Activated T-cell treated with anti-CD3 and anti-CD28 coated beads for 24 hours (primary cell): ENCODE data around the gene CDCA3.
A peak's percentile ranks its signal among the peaks of the same experiment; 100 is the strongest.

Source experiments
- DNase-seq: peaks from one replicate; pipeline ENCODE4 v3.0.0-alpha.2; 2020; ENCODE audit warnings: low read depth

CDCA3 gene

GRCh38 chr12:6852651-6853354 is 1.7 kb upstream of the CDCA3 start:
- peak; percentile 71 for DNase-seq

GRCh38 chr12:6851921-6852650 is 1.0 kb upstream of the CDCA3 start, which contains the start of gene USP5:
TSS of gene USP5 (plus strand) at chr12:6852150. CDS start at chr12:6852180, 30 bp downstream.
- peak; percentile 96 for DNase-seq

GRCh38 chr12:6850796-6851152 is 312 bp downstream of the CDCA3 start:
- DNase-seq: no peak

DNA sequence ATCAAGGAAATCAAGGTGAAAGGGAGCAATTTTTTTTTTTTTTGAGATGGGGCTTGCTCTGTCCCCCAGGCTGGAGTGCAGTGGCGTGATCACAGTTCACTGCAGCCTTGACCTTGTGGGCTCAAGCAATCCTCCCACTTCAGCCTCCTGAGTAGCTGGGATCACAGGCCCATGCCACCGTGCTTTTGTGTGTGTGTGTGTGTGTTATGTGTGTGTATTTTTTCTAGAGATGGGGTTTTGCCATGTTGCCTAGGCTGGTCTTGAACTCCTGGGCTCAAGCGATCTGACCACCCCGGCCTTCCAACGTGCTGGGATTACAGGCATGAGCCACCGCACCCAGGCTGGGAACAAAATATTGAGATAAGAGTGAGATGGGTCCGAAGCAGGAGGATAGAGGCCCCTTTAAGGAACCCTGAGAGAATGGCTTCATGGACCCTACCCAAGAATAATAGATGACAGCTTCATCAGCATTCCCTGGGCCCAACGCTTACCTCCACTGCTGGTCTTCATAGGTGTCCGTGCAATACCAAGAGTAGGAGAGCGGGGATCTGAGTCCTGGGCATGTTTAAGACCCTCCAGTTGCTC is 1.0 kb downstream of the CDCA3 start:
- no peak for DNase-seq

- no peak for DNase-seq
These were observed 1.7 kb downstream of the CDCA3 start for GRCh38 chr12:6849427-6849826.

DNA sequence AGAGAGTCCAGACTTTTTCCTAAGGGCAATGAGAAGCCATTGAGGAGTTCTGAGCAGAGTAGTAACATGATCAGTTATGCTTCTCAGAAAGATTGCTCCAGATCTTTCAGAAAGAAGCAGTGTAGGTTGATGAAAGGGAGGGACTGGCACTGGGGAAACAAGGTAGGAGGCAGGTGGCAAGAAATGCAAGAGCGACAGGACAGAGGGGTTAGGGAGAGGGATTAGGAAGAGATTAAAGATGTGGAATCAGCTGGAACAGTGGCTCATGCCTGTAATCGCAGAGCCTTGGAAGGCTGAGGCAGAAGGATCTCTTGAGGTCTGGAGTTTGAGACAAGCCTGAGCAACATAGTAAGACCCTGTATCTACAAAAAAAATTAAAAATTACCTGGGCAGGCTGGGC is 3.4 kb downstream of the CDCA3 start:
- DNase-seq: no peak

DNA sequence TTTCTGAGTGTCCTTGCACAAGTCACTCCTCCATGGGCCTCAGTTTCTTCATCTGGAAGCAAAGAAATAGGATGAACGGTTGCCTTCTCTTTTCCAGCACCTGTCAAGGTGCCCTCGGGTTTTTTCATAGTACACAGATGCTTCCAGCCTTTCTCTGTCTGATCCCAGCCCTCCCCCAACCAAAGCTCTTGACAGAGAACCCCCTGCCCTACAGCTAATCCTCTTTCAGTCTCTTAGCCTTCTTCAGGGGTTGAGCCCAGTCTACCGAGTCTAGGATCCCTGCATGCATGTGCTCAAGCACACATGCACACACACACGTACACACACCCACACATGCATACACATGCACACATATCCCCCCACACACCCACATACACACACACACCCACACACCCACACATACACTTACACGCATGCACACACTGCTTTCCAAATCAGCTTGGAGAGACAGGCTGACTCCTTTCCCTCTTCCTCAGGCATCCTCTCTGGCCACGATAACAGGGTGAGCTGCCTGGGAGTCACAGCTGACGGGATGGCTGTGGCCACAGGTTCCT is 4.7 kb downstream of the CDCA3 start:
- DNase-seq: no peak

GRCh38 chr12:6845395-6845794 is 5.7 kb downstream of the CDCA3 start:
- DNase-seq: no peak

GRCh38 chr12:6843118-6843902 is 7.8 kb downstream of the CDCA3 start:
- no peak for DNase-seq

DNA sequence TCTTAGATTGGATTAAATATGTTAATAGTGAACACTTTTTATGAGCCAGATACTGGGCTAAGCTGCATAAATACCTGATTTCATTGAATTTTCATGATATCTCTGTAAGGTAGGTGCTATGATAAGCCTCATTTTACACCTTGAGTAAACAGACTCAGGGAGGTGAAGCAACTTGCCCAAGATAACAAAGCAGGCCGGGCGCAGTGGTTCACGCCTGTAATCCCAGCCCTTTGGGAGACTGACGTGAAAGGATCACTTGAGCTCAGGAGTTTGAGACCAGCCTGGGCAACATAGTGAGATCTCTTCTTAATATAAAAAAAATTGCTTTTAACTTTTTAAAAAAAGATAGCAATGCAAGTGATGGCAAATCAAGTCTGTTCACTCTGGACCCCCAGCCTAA is 9.0 kb downstream of the CDCA3 start:
- no peak for DNase-seq

GRCh38 chr12:6840761-6841515 is 10.1 kb downstream of the CDCA3 start, which contains the start of gene GNB3:
TSS of gene GNB3 (plus strand) at chr12:6840925. CDS start at chr12:6841288, 363 bp downstream.
- no peak for DNase-seq

DNA sequence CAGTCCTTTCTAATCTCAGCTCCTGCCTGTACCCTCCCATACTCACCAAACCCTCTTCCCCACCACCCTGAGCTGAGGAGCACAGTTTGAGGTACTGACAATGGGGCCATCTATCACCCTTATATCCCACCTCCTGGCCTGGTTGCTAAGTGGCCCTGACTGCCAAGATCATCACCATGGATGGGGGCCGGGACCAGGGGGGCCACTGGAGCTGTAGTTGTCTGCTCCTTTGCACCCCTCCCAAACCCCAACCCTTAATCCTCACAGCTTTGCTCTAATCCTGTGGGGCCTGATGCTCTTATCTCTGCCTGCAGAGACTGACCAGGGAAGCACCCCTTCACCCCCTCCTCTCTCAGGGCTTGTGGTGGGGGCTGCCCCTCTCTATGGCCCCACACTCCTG is 10.8 kb downstream of the CDCA3 start:
- DNase-seq: no peak

- DNase-seq: no peak
These were observed 11.4 kb downstream of the CDCA3 start for GRCh38 chr12:6839482-6840201.

DNA sequence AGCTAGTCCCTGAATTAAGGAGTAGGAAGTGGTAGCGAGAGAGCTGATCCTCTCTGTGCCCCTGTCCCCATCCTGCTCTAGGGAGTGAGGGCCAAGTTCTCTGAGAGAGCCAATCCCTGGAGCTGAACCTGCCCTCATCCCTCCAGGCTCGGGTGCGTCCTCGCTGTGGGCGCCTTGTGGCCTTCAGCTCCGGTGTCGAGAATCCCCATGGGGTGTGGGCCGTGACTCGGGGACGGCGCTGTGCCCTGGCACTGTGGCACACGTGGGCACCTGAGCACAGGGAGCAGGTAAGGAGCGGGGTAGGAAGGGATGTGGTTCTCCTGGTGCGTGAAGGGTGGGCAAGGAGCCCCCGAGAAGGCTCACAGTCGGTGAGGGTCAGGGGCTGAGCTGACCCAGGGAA is 12.2 kb downstream of the CDCA3 start:
- DNase-seq: no peak

DNA sequence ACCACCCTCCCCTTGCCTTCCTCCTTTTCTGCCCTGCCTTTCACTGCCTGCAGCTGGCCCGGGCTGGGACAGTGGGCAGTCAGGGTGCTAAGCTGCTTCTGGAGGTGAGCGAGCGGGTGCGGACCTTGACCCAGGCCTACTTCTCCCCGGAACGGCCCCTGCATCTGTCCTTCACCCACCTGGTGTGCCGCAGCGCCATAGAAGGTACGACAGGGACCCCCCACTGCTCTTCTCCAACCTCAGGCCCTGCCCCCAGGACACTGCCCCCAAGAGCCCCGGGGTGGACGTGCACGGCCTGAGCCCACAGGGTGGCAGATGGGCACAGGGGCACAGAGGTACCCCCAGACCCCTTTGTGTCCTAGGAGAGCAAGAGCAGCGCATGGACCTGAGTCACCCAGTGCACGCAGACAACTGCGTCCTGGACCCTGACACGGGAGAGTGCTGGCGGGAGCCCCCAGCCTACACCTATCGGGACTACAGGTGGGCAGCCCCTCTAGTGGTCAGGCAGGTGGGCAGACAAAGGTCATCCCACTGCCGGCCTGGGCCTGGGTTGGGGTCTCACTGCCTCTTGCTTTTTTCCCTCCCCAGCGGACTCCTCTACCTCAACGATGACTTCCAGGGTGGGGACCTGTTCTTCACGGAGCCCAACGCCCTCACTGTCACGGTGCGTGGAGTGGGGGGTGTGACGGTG is 13.6 kb downstream of the CDCA3 start:
- DNase-seq: no peak

DNA sequence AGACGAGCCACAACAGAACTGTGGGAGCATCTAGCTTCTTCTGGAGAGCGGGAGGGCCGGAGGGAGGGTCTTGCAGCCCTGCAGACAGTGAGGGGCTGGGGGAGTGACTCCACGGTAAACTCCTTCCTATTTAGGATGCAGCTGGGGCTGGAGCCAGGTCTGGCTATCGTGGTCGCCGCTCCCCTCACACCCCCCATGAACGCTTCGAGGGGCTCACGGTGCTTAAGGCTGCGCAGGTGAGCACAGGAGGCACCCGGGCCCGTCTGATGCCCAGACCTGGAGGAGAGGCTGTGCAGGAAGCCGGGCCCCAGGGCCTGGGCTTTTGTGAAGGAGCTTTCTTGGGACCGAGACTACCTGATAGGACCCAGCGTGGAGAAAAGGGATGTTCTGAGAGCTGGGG is 14.2 kb downstream of the CDCA3 start:
- DNase-seq: no peak

- DNase-seq: no peak
These were observed 16.2 kb downstream of the CDCA3 start for GRCh38 chr12:6834873-6835272.

- no peak for DNase-seq
These were observed 16.8 kb downstream of the CDCA3 start for GRCh38 chr12:6834254-6834653.

GRCh38 chr12:6833189-6833890 is 17.7 kb downstream of the CDCA3 start:
- no peak for DNase-seq
